ENCODE data around the gene CHTF18. TPM values are rescaled to one million over a fixed set of nuclear protein-coding genes. Genes with fewer than 3 reads are reported as not detected.
A peak's percentile ranks its signal among the peaks of the same experiment; 100 is the strongest.

CHTF18 gene
- polyA plus RNA-seq, 3 donors, result 0.57 to 13.8 (median 2.2) TPM

GRCh38 chr16:740459-740763 lies 48.0 kb upstream of the CHTF18 start:
- Histone ChIP-seq H3K4me1 (ENCODE audit: control insufficient read depth in 1 of 2, insufficient read depth in 2 of 2, low read length in 2 of 2) (peaks cover 14 to 17% of the 10 kb centered on the region in 2 donors), H3K36me3 (replicated peaks in 1 of 2; ENCODE audit: control insufficient read depth in 1 of 2, insufficient read depth in 2 of 2, low read length in 2 of 2) (peaks cover 26 to 29% of the 10 kb centered on the region in 2 donors), H3K9ac (ENCODE audit: insufficient read depth, low read length, poor library complexity, severe bottlenecking) (peak overlapping the region; percentile 86), H2AFZ (ENCODE audit: insufficient read depth, low read depth, low read length, poor library complexity, severe bottlenecking) (peak overlapping the region; percentile 91), H3K4me3 (replicated peaks in 1 of 3; ENCODE audit: low read depth in 2 of 3, low read length in 3 of 3) (peak overlapping the region; percentile 84 to 96 (median 90)), H3K27ac (ENCODE audit: low read depth in 1 of 2, low read length in 2 of 2) (peak overlapping the region in 1 of 2 donors; percentile 76), H4K20me1 (ENCODE audit: insufficient read depth, low read length) (peaks cover 5% of the 10 kb centered on the region), H3K79me2 (ENCODE audit: insufficient read depth, low read length) (peaks cover 12% of the 10 kb centered on the region), H3K27me3 (ENCODE audit: control insufficient read depth in 2 of 2, insufficient read depth in 2 of 2, low read length in 2 of 2) (no peaks in the 10 kb centered on the region), H3K9me3 (replicated peaks in 1 of 2; ENCODE audit: control insufficient read depth in 1 of 2, insufficient read depth in 1 of 2, low read length in 2 of 2) (no peaks in the 10 kb centered on the region), H3K4me2 (replicated peaks; ENCODE audit: extremely low read depth, low read length, poor library complexity, severe bottlenecking) (peak overlapping the region; percentile 91)
- Mint-ChIP-seq H3K27ac (peak overlapping the region in 2 of 7 donors; percentile 63 to 82), H3K4me3 (peak overlapping the region; percentile 81 to 85), H3K9me3 (no peaks in the 10 kb centered on the region), H3K27me3 (ENCODE audit: low read depth in 3 of 3) (no peaks in the 10 kb centered on the region), H3K36me3 (peaks cover 26 to 42% of the 10 kb centered on the region in 2 donors), H3K4me1 (peaks cover 16% of the 10 kb centered on the region)
- no peak for DNase-seq
- TF ChIP-seq CTCF (IDR thresholded peaks at IDR 0.05), result no peak
- WGBS (ENCODE audit: insufficient coverage), result 0% methylated on average over 21 of the region's 22 CpGs
- intact Hi-C loops (cut with micrococcal nuclease), result no loop called here

GRCh38 chr16:740764-741505 lies 47.5 kb upstream of the CHTF18 start, which contains the start of gene CIAO3:
TSS of gene CIAO3 (minus strand) at chr16:740997. CDS start at chr16:740985, 12 bp downstream.
- DNase-seq, result peak; percentile 85 to 89 (median 88)
- Histone ChIP-seq H3K4me2 (replicated peaks; ENCODE audit: extremely low read depth, low read length, poor library complexity, severe bottlenecking) (peak within 1 kb of the TSS; percentile 91), H3K79me2 (ENCODE audit: insufficient read depth, low read length) (peaks cover 12% of the 10 kb centered on the region), H3K4me3 (replicated peaks in 1 of 3; ENCODE audit: low read depth in 2 of 3, low read length in 3 of 3) (peak within 1 kb of the TSS; percentile 84 to 96 (median 90)), H4K20me1 (ENCODE audit: insufficient read depth, low read length) (peaks cover 5% of the 10 kb centered on the region), H2AFZ (ENCODE audit: insufficient read depth, low read depth, low read length, poor library complexity, severe bottlenecking) (peak within 1 kb of the TSS; percentile 91), H3K27ac (ENCODE audit: low read depth in 1 of 2, low read length in 2 of 2) (peak within 1 kb of the TSS in 1 of 2 donors; percentile 76), H3K9me3 (replicated peaks in 1 of 2; ENCODE audit: control insufficient read depth in 1 of 2, insufficient read depth in 1 of 2, low read length in 2 of 2) (no peaks in the 10 kb centered on the region), H3K36me3 (replicated peaks in 1 of 2; ENCODE audit: control insufficient read depth in 1 of 2, insufficient read depth in 2 of 2, low read length in 2 of 2) (peaks cover 21 to 24% of the 10 kb centered on the region in 2 donors), H3K4me1 (ENCODE audit: control insufficient read depth in 1 of 2, insufficient read depth in 2 of 2, low read length in 2 of 2) (peaks cover 14 to 17% of the 10 kb centered on the region in 2 donors), H3K27me3 (ENCODE audit: control insufficient read depth in 2 of 2, insufficient read depth in 2 of 2, low read length in 2 of 2) (no peaks in the 10 kb centered on the region), H3K9ac (ENCODE audit: insufficient read depth, low read length, poor library complexity, severe bottlenecking) (peak within 1 kb of the TSS; percentile 86)
- TF ChIP-seq CTCF (IDR thresholded peaks at IDR 0.05), result peak; percentile 98
- WGBS (ENCODE audit: insufficient coverage), result under 1% methylated on average over 77 of the region's 79 CpGs
- Mint-ChIP-seq H3K4me3 (peak within 1 kb of the TSS; percentile 81 to 85), H3K27ac (peak within 1 kb of the TSS in 3 of 7 donors; percentile 23 to 82 (median 63)), H3K4me1 (peaks cover 16% of the 10 kb centered on the region), H3K9me3 (no peaks in the 10 kb centered on the region), H3K27me3 (ENCODE audit: low read depth in 3 of 3) (peaks cover 0 to 1% (median 0%) of the 10 kb centered on the region in 3 donors), H3K36me3 (peaks cover 22 to 36% of the 10 kb centered on the region in 2 donors)
- intact Hi-C loops (cut with micrococcal nuclease), result no loop called here
